ENCODE results near the gene RGL1.

RGL1 gene

DNA sequence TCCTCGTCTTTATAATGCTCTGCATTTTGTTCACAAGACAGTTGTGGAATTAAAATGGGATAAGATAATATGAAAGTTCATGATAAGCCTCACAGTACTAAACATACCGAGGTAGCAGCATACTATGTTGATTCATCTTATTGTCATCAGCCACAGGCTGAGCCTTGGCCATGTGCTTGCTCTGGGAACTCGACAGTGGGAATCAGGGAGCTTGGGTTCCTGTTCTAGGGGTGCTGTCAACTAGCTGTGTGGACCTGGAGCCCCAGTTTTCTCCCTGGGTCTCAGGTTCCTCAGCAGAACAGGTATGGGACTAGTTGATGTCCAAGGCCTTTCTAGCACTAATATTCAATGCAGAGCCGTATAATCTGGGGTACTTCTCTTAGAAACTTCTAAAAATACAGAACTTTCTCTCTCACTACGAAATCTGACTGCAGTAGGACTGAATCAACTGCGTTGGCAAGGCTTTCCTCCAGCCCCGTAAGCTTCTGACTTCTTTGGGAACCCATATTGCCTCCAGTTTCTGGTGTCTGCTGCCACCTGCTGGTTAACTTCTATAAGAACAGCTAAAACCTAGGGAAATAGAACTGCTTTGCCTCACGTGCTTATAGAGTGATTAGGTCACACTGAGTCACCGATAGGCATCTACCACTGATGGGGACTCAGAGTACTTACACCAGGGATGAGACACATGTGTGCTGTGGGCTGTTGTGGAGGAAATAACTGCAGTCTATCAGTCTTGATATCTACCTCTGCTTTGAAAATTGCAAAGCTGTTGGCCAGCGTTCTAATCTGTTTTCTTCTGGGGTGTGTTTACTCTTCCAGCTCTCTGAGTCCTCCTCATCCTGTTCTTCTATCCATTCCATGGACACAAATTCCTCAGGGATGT, 110.9 kb downstream of the RGL1 start:
- DNase-seq (ENCODE audit: low read depth, low spot score): peak; percentile 63

DNA sequence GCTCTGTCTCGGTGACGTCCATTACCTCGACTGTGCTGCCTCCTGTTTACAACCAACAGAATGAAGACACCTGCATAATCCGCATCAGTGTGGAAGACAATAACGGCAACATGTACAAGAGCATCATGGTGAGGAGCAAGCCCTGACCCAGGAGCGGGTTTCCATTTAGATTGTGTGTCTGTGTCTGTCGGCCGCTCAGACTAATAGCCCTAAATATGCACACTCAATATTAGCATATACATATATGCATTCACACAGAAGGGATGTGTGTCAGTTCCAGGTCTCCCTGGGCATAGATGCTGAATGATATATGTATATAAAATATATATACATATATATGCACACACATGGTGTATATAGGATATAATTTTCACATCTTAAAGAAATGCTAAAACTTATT, 111.7 kb downstream of the RGL1 start:
- no peak for DNase-seq (ENCODE audit: low read depth, low spot score)

DNA sequence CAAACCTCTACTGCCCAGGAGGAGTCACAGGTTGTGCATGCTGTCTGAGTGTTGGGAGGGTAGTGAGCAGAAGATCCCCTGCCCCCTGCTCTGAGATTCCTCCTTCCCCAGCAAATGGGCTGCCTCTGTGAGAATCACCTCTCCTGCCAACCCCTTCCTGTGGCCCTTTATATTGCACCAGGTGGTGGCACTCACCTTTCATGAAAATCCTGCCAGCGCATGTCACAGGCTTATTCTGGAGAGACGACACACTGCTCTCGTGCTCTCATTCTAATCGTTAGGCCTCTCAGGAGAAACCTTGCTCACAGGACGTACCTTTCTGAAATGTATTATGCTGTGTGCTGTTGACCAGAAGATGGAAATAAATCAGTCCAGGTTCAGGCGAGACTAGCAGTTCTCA, 113.7 kb downstream of the RGL1 start:
- no peak for DNase-seq (ENCODE audit: low read depth, low spot score)

DNA sequence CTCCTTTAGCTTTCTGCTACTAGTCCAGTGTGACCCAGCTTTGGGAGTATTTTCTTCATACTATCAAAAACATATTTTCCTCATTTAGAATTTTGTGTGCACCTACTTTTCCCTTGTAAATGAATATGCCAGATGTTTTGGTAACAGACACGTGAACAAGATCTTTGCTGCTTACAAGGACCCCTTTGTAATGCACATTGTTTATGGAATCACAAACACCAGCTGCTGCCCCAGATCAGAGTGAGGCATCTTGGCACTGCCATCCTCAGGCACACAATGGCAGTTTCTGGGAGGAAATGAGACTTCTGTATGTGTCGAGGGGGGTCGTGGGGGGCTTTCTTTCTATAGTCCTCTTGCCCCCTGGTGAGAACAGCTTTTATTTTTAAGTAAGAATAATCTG, 115.7 kb downstream of the RGL1 start:
- DNase-seq (ENCODE audit: low read depth, low spot score): no peak

DNA sequence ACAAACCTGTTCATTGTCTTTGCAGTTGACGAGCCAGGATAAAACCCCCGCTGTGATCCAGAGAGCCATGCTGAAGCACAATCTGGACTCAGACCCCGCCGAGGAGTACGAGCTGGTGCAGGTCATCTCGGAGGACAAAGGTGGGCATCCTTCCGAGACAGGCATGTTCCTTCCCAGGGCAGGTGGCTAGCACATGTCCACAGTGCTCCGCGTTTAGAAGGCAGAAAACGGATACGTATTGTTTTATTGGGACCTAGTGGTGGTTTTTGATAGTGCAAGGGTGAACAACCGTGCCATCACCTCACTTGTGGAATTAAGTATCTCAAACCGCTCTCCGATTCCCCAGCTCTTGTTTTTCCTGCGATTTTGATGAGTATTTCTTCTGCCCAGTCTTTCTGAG, 117.3 kb downstream of the RGL1 start:
- DNase-seq (ENCODE audit: low read depth, low spot score): no peak

DNA sequence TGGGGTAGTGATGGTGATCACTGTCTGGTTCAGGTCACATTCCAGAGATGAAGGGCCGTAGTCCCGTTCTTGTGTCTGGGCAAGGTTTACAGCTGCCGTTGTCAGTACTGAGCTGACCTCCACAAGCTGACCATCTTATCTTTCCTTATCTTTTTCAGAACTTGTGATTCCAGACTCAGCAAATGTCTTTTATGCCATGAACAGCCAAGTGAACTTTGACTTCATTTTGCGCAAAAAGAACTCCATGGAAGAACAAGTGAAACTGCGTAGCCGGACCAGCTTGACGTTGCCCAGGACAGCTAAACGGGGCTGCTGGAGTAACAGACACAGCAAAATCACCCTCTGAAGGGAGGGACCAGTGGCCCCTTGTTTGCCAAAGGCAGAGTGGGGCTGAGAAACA, 121.0 kb downstream of the RGL1 start:
- no peak for DNase-seq (ENCODE audit: low read depth, low spot score)

DNA sequence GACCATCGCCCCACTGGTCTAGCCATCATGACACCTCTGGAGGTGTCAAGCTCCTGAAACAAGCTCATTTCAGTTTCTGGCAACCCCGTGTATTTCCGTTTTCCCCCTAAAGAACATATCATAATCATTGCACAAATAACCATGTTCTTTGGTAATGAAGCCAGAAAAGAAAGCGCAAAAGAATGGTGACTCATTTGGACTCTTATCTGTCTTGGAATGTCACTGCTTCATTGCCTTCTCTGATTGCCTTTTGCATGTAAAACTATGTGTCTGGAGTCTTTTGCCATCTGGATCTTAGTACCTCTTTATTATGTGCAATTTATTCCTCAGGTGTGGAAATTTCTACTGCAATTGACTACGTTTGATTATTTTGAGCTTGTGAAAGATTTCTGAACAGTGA, 122.1 kb downstream of the RGL1 start:
- DNase-seq (ENCODE audit: low read depth, low spot score): no peak

DNA sequence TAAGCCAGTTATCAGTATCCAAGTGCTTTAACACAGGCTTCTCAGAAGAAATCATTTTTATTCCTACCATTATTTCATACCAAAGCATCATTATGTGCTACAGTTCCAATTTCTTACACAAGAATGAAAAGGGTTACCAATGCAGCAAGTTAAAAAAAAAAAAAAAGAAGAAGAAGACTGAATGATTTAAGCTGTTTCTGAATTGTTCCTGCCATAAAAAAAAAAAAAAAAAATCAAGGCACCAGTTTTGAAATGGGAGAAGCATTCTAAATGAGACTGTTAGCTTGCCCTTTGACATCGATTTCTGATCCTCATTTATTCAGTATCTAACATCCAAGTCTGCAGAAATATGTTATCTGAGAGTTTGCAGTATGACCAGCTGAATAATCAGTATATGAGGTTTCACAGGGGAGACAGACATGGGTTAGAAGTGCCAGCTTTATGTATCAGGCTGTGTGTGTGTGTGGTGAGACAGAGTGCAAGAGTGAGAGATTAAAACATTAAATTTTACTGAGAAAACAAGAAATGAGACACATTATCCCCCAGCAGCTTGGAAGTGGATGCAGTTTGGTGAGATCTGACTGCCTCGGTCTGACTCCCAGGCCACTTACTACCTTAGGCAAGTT, 126.8 kb downstream of the RGL1 start:
- DNase-seq (ENCODE audit: low read depth, low spot score): no peak

DNA sequence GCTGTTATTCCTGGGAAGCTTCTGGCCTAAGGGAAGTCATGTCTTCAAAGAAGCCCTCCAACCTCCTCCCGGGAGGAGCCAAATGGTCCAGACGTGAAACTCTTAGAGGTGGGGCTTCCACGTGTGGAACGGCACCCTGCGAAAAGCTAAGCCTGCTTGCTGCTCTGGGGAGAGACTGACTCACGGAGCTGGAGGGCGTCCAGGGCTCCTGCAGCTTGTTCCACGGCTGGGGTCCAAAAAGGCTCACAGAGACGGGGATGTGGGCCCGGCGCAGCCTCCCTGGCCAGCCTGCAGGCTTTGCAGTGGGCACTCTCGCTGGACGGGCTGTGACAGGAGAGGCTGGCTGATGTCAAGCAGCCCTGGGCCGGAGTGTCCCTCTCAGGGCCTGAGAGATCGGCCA, 127.5 kb downstream of the RGL1 start:
- DNase-seq (ENCODE audit: low read depth, low spot score): no peak

DNA sequence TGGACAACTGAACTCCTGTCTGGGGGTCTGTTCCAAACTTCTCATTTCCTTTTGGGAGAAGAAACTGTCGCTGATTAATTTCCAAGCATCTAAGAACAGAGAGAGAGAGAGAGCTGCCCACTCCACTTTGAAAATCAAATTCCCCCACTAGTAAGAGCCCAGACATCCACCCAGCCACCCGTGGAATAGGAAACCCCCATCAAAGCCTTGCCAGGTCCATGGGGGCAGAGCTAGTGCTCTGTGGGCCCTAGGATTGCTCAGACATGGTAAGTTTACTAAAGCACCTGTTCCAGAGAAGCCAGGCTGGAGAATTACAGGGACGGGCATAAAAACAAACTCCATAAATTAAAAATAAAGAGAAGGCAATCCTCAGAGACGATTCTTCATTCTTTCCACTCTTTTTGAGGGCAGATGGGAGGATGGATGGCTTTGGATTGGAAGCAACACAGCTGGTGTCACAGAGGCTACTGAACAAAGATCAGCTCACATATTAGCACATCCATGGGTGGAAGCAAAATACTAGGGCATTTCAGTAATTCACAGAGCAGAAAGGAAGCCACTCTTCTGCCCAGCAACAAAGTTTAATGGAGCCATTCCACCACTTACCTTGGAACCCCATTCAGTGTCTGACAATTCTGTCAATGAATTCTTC, 128.7 kb downstream of the RGL1 start:
- DNase-seq (ENCODE audit: low read depth, low spot score): no peak

DNA sequence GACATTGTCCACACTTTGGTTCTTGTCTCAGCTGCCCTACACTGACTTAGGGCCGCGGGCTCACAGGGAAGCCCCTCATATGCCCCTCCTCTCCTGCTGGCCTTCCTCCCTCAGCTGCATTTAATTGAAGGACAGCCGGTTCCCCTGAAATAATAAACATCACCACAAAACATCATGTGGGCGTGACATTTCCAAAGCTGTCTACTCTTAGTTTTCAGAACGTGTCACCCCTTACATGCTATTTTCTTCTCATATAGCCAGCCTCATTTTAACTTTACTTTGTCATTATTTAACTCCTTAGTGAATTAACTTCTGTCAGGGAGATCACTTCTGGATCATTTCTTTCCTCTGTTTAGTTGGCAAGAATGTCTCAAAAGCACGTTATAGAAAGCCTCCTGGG, 129.4 kb downstream of the RGL1 start:
- no peak for DNase-seq (ENCODE audit: low read depth, low spot score)

DNA sequence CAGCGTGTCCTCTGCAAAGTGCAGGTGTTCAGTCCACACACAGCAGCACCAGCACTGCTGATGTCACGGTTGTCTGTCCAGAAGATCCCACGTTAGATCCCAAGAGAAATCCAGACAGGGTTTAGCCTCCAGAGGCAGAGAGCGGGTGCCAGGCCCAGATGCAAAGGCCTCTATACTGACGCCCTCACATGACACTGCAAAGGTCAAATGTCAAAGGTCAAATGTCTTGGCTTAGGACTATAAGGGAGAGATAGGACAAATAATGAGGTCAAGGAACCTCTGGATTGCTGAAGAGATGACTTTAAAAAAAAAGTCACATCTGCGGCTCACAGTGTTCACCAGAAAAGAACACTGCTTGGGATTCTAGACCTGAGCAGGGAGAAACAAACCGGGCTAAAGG, 131.1 kb downstream of the RGL1 start:
- no peak for DNase-seq (ENCODE audit: low read depth, low spot score)

DNA sequence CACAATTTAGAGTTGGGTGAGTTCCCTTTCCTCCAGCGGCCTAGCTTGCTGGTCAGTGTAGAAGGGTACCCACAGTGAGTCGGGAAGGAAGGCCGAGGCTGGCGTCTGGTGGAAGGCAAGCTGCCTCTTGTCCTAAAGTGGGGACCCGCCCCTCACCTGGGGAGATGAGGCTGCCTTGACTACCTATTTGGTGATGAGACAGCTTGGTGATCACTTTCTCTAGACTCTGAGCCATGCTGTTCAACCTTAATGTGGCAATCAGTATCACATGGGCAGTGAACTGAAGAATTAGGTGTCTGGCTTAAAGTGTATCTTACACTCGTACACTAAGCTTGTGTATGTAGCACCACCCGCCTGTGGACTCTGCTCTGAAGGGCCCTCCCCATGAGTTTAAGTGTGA, 131.9 kb downstream of the RGL1 start:
- no peak for DNase-seq (ENCODE audit: low read depth, low spot score)

DNA sequence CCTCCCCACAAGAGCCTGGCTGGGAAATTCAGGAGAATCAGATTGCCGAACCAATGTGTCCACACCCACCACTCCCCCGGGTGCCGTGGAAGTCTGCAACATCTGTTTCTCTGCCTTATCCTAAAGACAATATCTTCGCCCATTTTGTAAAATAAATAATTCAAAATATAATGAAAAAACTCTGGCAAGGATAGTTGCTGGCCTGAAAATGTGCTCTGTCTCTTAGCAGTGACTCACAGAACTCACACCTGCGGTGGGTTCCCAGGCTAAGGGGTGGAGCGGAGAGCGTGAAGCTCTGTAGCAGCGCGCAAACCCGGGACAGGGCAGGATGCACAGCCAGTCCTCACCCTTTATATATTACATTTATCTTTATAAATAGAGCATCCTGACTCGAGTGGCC, 132.7 kb downstream of the RGL1 start:
- DNase-seq (ENCODE audit: low read depth, low spot score): no peak

DNA sequence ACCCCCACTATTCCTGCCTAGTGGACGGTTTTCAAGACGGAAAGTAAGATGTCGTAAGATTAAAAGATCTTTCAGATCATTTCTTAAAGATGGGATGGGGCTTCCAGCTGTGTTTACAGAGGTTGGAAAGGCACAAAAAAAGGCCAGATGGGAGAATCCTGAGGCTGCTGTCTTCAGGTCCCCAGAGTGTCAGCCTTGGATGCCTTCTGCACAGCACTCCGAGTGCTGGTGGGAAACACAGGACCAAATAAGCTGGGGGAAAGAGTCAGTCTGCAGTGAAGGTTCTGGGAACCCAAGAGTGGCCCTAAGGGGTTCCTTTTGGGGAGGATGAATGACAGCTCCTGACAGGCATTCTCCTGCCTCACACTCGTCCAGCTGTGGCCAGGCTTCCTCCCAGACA, 136.1 kb downstream of the RGL1 start:
- DNase-seq (ENCODE audit: low read depth, low spot score): no peak

DNA sequence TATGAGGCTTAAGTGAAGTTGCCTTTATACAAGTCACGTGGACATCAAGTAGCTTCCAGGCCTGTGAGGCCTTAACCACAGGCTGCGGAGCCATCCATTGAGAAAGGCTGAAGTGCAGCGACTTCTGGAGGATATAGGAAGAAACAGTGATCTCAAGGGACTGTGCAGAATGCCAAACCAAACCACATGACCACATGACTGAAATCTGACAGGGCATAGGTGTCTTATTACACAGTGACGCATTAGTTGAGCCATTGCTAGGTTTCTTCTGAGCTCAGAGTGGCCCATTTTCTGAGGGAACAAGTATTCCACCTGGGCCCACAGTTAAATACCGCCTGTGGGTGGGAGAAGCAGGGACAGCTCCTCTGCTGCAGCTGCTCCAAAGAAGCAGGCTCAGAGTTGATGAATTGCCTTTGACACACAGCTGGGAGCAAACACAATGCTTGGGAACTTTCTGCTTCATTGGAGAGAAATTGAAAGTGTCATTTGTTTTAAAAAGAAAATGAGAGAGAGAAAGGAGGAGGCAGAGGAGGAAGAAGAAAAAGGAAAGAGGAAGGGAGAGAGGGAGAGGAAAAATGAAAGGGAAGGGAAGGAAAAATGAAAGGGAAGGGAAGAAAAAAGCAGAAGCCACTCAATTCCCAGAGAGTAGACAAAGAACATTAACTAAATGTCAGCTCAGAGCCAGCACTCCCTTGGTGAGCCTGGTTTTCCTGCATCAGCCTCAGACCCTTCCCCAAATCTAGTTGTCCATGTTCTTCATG, 138.2 kb downstream of the RGL1 start:
- no peak for DNase-seq (ENCODE audit: low read depth, low spot score)

DNA sequence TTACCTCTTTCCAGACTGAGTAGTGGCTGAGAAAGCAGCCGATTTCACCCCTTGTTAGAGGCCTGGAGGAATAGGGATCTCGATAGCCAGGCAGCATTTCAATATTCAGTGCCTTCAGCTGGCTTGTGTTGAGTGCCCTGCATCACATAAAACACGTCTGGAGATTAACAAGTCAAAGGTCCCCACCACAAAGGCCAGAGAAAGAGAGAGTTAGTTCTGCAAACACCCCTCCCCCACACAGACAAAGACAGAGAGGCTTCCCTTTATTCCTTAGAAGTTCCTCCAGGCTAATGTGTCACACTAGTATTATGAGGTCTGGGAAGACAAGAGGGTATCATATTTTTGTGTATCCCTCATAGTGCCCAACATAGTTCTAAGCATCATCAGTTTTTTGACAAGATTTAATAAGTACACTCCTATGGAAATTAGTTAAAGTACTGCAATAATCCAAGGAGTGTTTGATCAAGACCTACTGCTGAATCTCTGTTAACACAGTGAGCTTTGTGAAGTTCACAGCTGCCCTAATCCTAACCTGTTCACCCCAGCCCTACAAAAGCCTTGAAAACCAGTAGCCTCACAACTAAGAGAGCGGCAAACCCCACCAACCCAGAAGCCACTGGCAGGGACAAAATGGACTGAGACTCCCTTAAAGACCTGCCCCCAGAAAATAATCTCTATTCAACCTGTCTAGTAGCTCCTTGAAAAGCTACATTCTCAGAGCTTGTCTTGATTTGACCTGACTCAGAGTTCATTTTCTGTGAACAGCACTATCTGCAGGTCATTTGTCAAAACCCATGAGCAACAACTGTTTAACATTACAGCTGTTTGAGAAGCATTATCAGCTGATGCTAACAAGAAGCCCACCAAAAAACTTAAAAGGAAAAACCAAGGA, 140.8 kb downstream of the RGL1 start:
- DNase-seq (ENCODE audit: low read depth, low spot score): peak; percentile 65

DNA sequence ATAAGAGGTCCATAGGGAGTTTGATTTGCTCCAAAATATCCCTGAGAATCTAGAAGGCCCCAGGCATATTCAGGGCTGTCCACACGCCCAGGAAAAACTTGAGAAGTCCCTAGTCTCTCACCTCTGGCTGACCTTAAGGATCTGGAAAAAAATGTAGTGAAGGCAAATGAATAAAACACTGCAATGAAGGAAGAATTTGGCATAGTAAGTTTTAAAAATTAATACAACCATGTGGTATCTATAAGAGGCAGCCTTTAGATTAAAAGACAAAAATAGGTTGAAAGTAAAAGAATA, 141.3 kb downstream of the RGL1 start:
- no peak for DNase-seq (ENCODE audit: low read depth, low spot score)

DNA sequence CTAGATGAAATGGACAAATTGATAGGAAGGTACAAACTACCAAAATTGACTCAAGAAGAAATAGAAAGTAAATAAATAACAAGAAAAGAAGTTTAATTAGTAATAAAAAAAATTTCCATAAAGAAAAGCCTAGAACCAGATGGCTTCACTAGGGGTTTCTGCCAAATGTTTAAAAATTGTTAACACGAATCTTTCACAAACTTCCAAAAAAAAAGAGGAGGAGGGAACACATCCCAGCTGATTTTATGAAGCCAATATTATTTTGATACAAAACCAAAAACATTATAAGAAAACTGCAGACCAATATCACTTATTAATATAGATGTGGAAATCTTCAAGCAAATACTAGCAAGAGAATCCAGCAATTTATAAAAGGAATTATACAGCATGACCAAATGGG, 143.1 kb downstream of the RGL1 start:
- DNase-seq (ENCODE audit: low read depth, low spot score): no peak

DNA sequence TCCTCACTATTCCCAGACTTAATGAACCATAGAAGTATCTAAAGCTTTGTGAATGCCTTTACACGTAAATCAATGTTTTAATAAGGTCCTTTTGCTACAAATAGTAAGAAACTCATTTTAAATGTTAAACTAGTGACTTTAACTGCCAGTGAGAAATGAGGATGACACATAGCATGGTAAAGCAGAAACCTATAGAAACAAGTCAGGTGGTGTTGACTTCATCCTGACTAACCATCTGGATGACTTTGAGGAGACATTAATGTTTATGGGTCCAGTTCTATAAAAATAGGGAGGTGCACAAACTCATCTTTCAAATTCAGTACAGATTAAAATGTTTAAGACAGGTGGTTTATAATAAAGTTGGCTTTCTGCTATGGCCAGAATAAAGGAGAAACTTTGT, 147.2 kb downstream of the RGL1 start:
- no peak for DNase-seq (ENCODE audit: low read depth, low spot score)

DNA sequence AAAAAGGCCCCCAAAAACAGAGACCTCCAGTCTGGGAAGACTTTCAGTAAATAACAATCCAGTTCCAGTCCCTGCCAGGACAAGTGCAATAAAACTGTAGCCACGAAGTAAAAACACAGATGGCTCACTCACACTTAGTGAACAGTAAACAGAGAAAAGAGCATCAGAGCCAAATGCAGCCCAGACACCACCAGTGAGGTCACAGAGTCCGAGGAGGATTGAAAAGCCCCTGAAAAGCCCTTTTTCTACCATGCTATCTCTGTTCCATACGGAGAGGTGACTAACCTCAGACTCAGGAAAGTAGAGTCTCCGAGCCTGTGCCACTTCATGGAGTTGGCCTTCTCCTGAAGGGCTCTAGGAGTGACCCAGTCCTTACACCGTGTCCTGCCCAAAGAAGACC, 148.1 kb downstream of the RGL1 start:
- no peak for DNase-seq (ENCODE audit: low read depth, low spot score)

All from iPS DF 19.7 (cell line).